Measurements from ENCODE around the gene IST1.
"Not testable (repeated sequence)": the region's sequence is repeated elsewhere in the genome, so short reads cannot be mapped to it uniquely, and the experiment has no call there.

The IST1 gene

DNA sequence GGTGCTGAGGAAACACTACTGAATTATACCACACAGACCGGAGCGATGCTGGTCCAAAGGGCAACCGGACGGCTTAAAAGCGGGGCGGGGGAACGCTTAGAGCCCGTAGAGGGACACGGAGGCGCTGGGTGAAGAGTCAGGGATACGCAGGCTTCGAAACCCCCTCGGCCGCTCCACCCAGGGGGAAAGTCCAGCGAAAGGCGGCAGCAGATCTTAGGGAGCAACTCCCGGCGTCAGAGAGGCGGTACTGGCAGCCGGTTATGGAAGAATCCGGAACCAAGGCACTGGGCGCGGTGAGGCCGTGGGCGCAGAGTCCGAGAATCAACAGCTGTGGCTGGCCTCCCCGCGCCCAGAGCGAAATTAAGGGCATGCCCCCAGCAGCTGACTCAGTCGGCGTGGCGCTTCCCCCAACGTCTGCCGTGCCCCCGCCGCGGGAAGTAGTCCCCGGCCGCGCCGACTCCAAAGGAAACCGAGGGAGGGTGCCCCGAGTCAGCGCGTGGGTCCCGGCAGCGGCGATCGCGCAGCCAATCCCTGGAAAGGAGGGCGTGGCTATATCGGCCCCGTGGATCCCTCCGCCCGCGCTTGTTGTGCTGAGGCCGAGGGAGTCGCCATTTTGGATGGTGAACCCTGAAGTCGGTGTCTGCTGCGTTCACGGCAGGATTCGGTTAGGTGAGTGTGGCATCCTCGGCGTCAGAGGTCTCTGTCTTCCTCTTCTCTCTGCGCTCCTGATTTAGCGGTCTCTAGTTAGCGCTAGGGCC is at the start of gene IST1:
Gene IST1, plus strand, starts transcription at position 611 of the 758 bp plus-strand sequence. CDS start 20,110 bp downstream, outside the sequence.
- peak; percentile 74 for DNase-seq

GRCh38 chr16:71845639-71846430 is 49.5 kb upstream of the IST1 start, which contains the start of gene ATXN1L:
TSS of gene ATXN1L (plus strand) at chr16:71845976. CDS start at chr16:71849741, 3,765 bp downstream.
- DNase-seq, result peak; percentile 50

- no peak for DNase-seq
These were observed 48.9 kb upstream of the IST1 start for GRCh38 chr16:71846431-71846830.

- DNase-seq, result no peak
These were observed 48.2 kb upstream of the IST1 start for GRCh38 chr16:71847096-71847495.

- no peak for DNase-seq
These were observed 46.7 kb upstream of the IST1 start for GRCh38 chr16:71848622-71849021.

GRCh38 chr16:71851746-71852145 is 43.6 kb upstream of the IST1 start:
- DNase-seq, result no peak

GRCh38 chr16:71852158-71852557 is 43.2 kb upstream of the IST1 start:
- DNase-seq, result no peak

DNA sequence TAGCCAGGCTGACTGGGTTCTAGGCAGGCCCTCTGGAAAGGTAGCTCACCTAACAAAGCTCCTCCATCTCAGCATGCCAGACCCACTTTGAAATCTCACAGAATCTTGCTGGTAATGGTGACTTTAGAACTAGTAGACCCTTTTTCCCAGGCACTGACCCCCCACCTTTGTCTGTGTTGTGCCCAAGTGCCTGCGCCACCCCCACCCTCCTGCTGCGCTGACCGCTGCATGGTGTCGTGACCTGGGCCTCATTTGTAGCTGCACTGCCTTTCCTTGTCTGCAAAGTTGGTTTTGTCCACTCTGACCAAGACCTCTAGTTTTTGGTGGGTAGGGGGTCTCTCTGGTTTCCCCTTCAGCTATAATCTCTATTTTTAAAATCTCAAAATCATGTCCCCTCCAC is 42.8 kb upstream of the IST1 start:
- no peak for DNase-seq

GRCh38 chr16:71853413-71853812 is 41.9 kb upstream of the IST1 start:
- DNase-seq, result no peak

GRCh38 chr16:71854369-71854948 is 40.9 kb upstream of the IST1 start:
- no peak for DNase-seq

GRCh38 chr16:71855937-71856662 is 39.2 kb upstream of the IST1 start:
- no peak for DNase-seq

GRCh38 chr16:71859762-71860521 is 35.4 kb upstream of the IST1 start:
- DNase-seq, result no peak

DNA sequence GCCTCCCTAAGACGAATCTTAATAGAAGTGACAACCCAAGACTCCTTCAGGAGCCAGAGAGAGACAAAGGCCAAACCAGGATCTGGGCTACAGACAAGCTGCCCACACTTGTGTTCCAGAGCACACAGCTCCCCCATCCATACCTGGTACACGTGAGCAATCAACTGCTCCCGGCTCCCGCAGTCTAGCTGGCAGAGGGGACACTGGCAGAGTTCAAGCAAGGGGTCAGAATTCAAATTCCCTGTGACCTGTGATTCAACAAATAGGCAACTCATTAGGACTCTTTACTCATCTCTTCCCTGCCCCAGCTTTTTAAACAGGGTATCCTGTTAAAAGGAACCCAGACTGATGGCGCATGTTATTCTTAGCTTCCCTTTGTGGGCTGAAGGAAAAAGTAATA is 31.3 kb upstream of the IST1 start:
- DNase-seq, result no peak

DNA sequence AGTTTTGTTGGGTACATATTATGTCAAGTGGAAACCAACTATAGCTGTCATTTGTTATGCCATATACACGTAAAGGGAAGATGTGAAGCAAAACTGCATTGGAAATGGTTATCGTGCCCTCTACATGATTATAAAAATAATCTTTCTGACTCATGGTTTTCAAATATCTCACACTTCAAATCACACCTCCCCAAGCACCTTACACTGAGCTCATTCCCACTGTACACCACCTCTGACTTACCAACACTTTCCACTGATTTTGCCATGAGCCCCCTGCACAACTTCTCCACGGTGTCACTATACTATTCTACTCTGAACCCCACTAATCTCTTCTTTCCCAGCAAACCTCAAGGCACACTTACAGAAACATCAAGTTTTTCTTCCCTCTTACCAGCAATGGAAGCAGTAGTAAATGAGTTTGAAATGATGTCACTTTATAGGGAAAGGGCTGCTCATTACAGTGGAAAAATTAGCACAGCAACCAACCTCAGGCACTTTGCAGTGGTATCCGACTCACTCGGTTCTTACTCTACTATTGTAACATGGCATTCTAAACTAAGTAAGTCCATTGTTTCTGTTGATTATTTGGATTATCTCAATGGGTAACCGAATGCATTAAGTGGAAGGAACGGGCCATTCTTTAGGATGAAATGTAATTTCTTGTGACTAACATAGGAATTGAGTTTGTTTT is 30.0 kb upstream of the IST1 start:
- no peak for DNase-seq

GRCh38 chr16:71867175-71867574 is 28.2 kb upstream of the IST1 start:
- DNase-seq, result not testable (repeated sequence)

GRCh38 chr16:71867939-71868338 is 27.4 kb upstream of the IST1 start:
- DNase-seq, result peak; percentile 21

- DNase-seq, result no peak
These were observed 26.2 kb upstream of the IST1 start for GRCh38 chr16:71869089-71869488.

- no peak for DNase-seq
These were observed 24.5 kb upstream of the IST1 start for GRCh38 chr16:71870818-71871217.

DNA sequence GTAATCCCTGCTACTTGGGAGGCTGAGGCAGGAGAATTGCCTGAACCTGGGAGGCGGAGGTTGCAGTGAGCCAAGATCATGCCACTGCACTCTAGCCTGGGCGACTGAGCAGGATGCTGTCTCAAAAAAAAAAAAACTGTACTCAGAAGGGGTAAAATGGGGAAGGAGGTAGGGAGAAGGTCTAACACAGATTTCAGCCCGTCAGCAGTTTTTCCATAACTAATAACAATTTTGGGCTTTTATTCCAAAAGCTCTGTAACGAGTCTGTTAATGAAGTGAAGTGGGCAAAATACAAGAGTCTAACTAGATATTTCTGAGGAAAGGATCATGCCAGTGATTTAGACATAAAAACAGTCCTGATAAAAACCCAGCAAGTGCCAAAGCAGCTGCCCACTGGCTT is 22.1 kb upstream of the IST1 start:
- no peak for DNase-seq

GRCh38 chr16:71878911-71879310 is 16.4 kb upstream of the IST1 start:
- DNase-seq, result no peak

GRCh38 chr16:71880176-71880575 is 15.2 kb upstream of the IST1 start:
- DNase-seq, result no peak

Data from DMS79 treated with DMSO at 0.1 percent for 48 hours (cell line).